GM12873 (cell line): Measurements from ENCODE around the gene GLIS1.

Experiments used
- CTCF ChIP-seq: IDR thresholded peaks from 2 replicates; pipeline ENCODE4 v1.5.1; 2012; ENCODE audit warnings: low read depth, mild to moderate bottlenecking, moderate library complexity, low read length, control low read depth; ENCODE audit not compliant: insufficient read depth; ENCODE audit errors: missing control alignments

GLIS1 gene

GRCh38 chr1:53656747-53657530 is 82.0 kb downstream of the GLIS1 start:
- no peak for TF ChIP-seq CTCF

- TF ChIP-seq CTCF, result no peak
These were observed 82.8 kb downstream of the GLIS1 start for GRCh38 chr1:53655931-53656746.

- no peak for TF ChIP-seq CTCF
These were observed 84.5 kb downstream of the GLIS1 start for GRCh38 chr1:53654216-53655210.

GRCh38 chr1:53653631-53654030 is 85.3 kb downstream of the GLIS1 start:
- no peak for TF ChIP-seq CTCF

GRCh38 chr1:53653200-53653575 is 85.8 kb downstream of the GLIS1 start:
- TF ChIP-seq CTCF, result no peak

- no peak for TF ChIP-seq CTCF
These were observed 86.3 kb downstream of the GLIS1 start for GRCh38 chr1:53652441-53653199.
